Spinal cord (tissue), 10 donors: Measurements from ENCODE around the gene TMEM38A. TPM values are rescaled to one million over a fixed set of nuclear protein-coding genes. Genes with fewer than 3 reads are reported as not detected.

Source experiments
- DNase-seq, 6 donors: peaks; one replicate each; pipeline versions ENCODE4 v3.0.0 to v3.0.0-alpha.2; 2013 to 2015; ENCODE audit warnings: low spot score in 6 of 6, low read depth in 4 of 6
- H3K27ac ChIP-seq: one replicate; pipeline ENCODE4 v1.5.1; 2013; ENCODE audit warnings: low read depth, low read length, control low read depth
- H3K27me3 ChIP-seq: one replicate; pipeline ENCODE4 v1.6.1; 2013; ENCODE audit warnings: low read length; ENCODE audit not compliant: control insufficient read depth, insufficient read depth
- H3K36me3 ChIP-seq: one replicate; pipeline ENCODE4 v1.6.1; 2013; ENCODE audit warnings: low read length; ENCODE audit not compliant: control insufficient read depth, insufficient read depth
- H3K4me1 ChIP-seq: one replicate; pipeline ENCODE4 v1.6.1; 2013; ENCODE audit warnings: low read length; ENCODE audit not compliant: control insufficient read depth, insufficient read depth
- H3K4me3 ChIP-seq: one replicate; pipeline ENCODE4 v1.5.1; 2013; ENCODE audit warnings: low read depth, low read length, control low read depth
- H3K9me3 ChIP-seq: one replicate; pipeline ENCODE4 v1.6.1; 2013; ENCODE audit warnings: low read length; ENCODE audit not compliant: control insufficient read depth, insufficient read depth
- WGBS: methylation state at CpG from one replicate; pipeline ENCODE4 v1.1.5; 2013; ENCODE audit warnings: missing lambda C conversion rate; ENCODE audit not compliant: insufficient coverage; 5-methylcytosine and 5-hydroxymethylcytosine counted together
- polyA plus RNA-seq, 2 donors: library from polyadenylated mRNA; unstranded; fragments of 120-200 nt; gene quantifications; one replicate each; pipeline ENCODE4 v1.2.1, GENCODE V29; 2013; ENCODE audit not compliant: insufficient read length in 2 of 2
- total RNA-seq, 2 donors: library from RNA; depleted of rRNA in 1 of 2; stranded (reverse); fragments of 120-200 nt in 1 of 2; fragments of >200 nt in 1 of 2; gene quantifications; one replicate each; pipeline versions ENCODE4 v1.2.3 to v1.2.4, GENCODE V29; 2013 to 2014
- donor health status: healthy.

Gene TMEM38A
- total and polyA plus RNA-seq, 4 donors: 8.8 to 20.3 (median 17.0) TPM

GRCh38 chr19:16621165-16621800 lies 39.7 kb upstream of the TMEM38A start:
- H3K27ac ChIP-seq: no peak overlapping the region
- H3K27me3 ChIP-seq: no peaks in the 10 kb centered on the region
- no peak overlapping the region for H3K4me3 ChIP-seq
- no peaks in the 10 kb centered on the region for H3K9me3 ChIP-seq
- H3K36me3 ChIP-seq: peaks cover 14% of the 10 kb centered on the region
- 78% methylated on average over 6 of the region's 7 CpGs for WGBS
- H3K4me1 ChIP-seq: peaks cover 16% of the 10 kb centered on the region
- no peak for DNase-seq

- H3K4me1 ChIP-seq: peaks cover 26% of the 10 kb centered on the region
- DNase-seq: no peak
- H3K9me3 ChIP-seq: no peaks in the 10 kb centered on the region
- WGBS: no CpG with 5 or more reads among the region's 2 CpGs
- peaks cover 13% of the 10 kb centered on the region for H3K36me3 ChIP-seq
- H3K4me3 ChIP-seq: no peak overlapping the region
- no peak overlapping the region for H3K27ac ChIP-seq
- no peaks in the 10 kb centered on the region for H3K27me3 ChIP-seq
These were observed 37.9 kb upstream of the TMEM38A start for GRCh38 chr19:16623066-16623465.

- H3K4me3 ChIP-seq: no peak overlapping the region
- H3K4me1 ChIP-seq: peaks cover 26% of the 10 kb centered on the region
- DNase-seq: no peak
- H3K27ac ChIP-seq: no peak overlapping the region
- H3K9me3 ChIP-seq: no peaks in the 10 kb centered on the region
- peaks cover 11% of the 10 kb centered on the region for H3K36me3 ChIP-seq
- H3K27me3 ChIP-seq: no peaks in the 10 kb centered on the region
- 88% methylated on average over 1 of the region's 6 CpGs for WGBS
These were observed 37.4 kb upstream of the TMEM38A start for GRCh38 chr19:16623576-16623975.

- Histone ChIP-seq H3K27me3 (no peaks in the 10 kb centered on the region), H3K4me3 (no peak overlapping the region), H3K27ac (no peak overlapping the region), H3K9me3 (no peaks in the 10 kb centered on the region), H3K4me1 (peaks cover 31% of the 10 kb centered on the region), H3K36me3 (peaks cover 11% of the 10 kb centered on the region)
- DNase-seq: no peak
- WGBS: 87% methylated on average over 10 of the region's 10 CpGs
These were observed 36.7 kb upstream of the TMEM38A start for GRCh38 chr19:16624236-16624635.

GRCh38 chr19:16625163-16625958 lies 35.6 kb upstream of the TMEM38A start:
- H3K4me1 ChIP-seq: peaks cover 21% of the 10 kb centered on the region
- H3K4me3 ChIP-seq: no peak overlapping the region
- no peaks in the 10 kb centered on the region for H3K27me3 ChIP-seq
- no peaks in the 10 kb centered on the region for H3K9me3 ChIP-seq
- no peak for DNase-seq
- WGBS: 82% methylated on average over 9 of the region's 16 CpGs
- no peak overlapping the region for H3K27ac ChIP-seq
- peaks cover 15% of the 10 kb centered on the region for H3K36me3 ChIP-seq

- H3K4me1 ChIP-seq: peaks cover 21% of the 10 kb centered on the region
- peak overlapping the region; percentile 69 for H3K27ac ChIP-seq
- WGBS: 0% methylated on average over 2 of the region's 12 CpGs
- no peaks in the 10 kb centered on the region for H3K27me3 ChIP-seq
- no peaks in the 10 kb centered on the region for H3K9me3 ChIP-seq
- peak overlapping the region; percentile 74 for H3K4me3 ChIP-seq
- DNase-seq: no peak
- H3K36me3 ChIP-seq: peaks cover 23% of the 10 kb centered on the region
These were observed 34.1 kb upstream of the TMEM38A start for GRCh38 chr19:16626796-16627192.

- H3K9me3 ChIP-seq: no peaks in the 10 kb centered on the region
- under 1% methylated on average over 45 of the region's 52 CpGs for WGBS
- no peaks in the 10 kb centered on the region for H3K27me3 ChIP-seq
- DNase-seq: peak in 1 of 6 donors; percentile 11
- H3K27ac ChIP-seq: peak overlapping the region; percentile 69
- peaks cover 23% of the 10 kb centered on the region for H3K36me3 ChIP-seq
- H3K4me3 ChIP-seq: peak overlapping the region; percentile 74
- peaks cover 21% of the 10 kb centered on the region for H3K4me1 ChIP-seq
These were observed 33.6 kb upstream of the TMEM38A start for GRCh38 chr19:16627193-16627927.

- Histone ChIP-seq H3K4me1 (peaks cover 21% of the 10 kb centered on the region), H3K27me3 (no peaks in the 10 kb centered on the region), H3K36me3 (peaks cover 26% of the 10 kb centered on the region), H3K4me3 (peak overlapping the region; percentile 74), H3K9me3 (no peaks in the 10 kb centered on the region), H3K27ac (no peak overlapping the region)
- 0% methylated on average over 38 of the region's 38 CpGs for WGBS
- DNase-seq: no peak
These were observed 33.1 kb upstream of the TMEM38A start for GRCh38 chr19:16627928-16628182.

GRCh38 chr19:16628183-16628983 lies 32.6 kb upstream of the TMEM38A start, which contains the start of gene MED26:
TSS of gene MED26 (minus strand) at chr19:16628204. CDS start at chr19:16627943, 261 bp downstream.
- peak within 1 kb of the TSS; percentile 96 for H3K4me3 ChIP-seq
- WGBS: 0% methylated on average over 98 of the region's 98 CpGs
- peak within 1 kb of the TSS; percentile 98 for H3K27ac ChIP-seq
- H3K36me3 ChIP-seq: peaks cover 29% of the 10 kb centered on the region
- H3K4me1 ChIP-seq: peaks cover 21% of the 10 kb centered on the region
- peak; percentile 92 to 98 (median 95) for DNase-seq
- H3K9me3 ChIP-seq: no peaks in the 10 kb centered on the region
- no peaks in the 10 kb centered on the region for H3K27me3 ChIP-seq
